Parathyroid adenoma (tissue), 2 donors: Measurements from ENCODE around the gene APLNR.

ENCODE experiments used
- H2AFZ ChIP-seq: fragments of 300-600 bp; sonication (generic); one replicate; pipeline ENCODE4 v1.7.0; 2017; ENCODE audit warnings: antibody characterized with exemption, mild to moderate bottlenecking
- H3K27ac ChIP-seq: fragments of 300-600 bp; sonication (generic); one replicate; pipeline ENCODE4 v1.7.0; 2017
- H3K27me3 ChIP-seq: fragments of 300-600 bp; sonication (generic); one replicate; pipeline ENCODE4 v1.7.0; 2017; ENCODE audit warnings: low read length; ENCODE audit not compliant: control insufficient read depth, insufficient read depth
- H3K36me3 ChIP-seq: fragments of 300-600 bp; sonication (generic); one replicate; pipeline ENCODE4 v1.7.0; 2017; ENCODE audit warnings: low read length; ENCODE audit not compliant: control insufficient read depth, insufficient read depth
- H3K4me1 ChIP-seq: fragments of 300-600 bp; sonication (generic); one replicate; pipeline ENCODE4 v1.7.0; 2017; ENCODE audit warnings: control low read depth
- H3K4me2 ChIP-seq: fragments of 300-600 bp; sonication (generic); one replicate; pipeline ENCODE4 v1.7.0; 2017; ENCODE audit warnings: low read length
- H3K4me3 ChIP-seq: fragments of 300-600 bp; sonication (generic); one replicate; pipeline ENCODE4 v1.7.0; 2017; ENCODE audit warnings: low read depth, low read length
- H3K79me2 ChIP-seq: fragments of 300-600 bp; sonication (generic); one replicate; pipeline ENCODE4 v1.7.0; 2017; ENCODE audit warnings: control low read depth
- H3K9ac ChIP-seq: fragments of 300-600 bp; sonication (generic); one replicate; pipeline ENCODE4 v1.7.0; 2017; ENCODE audit warnings: mild to moderate bottlenecking
- H3K9me3 ChIP-seq: fragments of 300-600 bp; sonication (generic); one replicate; pipeline ENCODE4 v1.7.0; 2017; ENCODE audit warnings: low read length; ENCODE audit not compliant: control insufficient read depth
- CTCF ChIP-seq: fragments of 300-600 bp; sonication (generic); IDR thresholded peaks from one replicate; pipeline ENCODE4 v1.7.0; 2017; ENCODE audit warnings: antibody characterized with exemption, mild to moderate bottlenecking
- donor health status: primary hyperparathyroidism.

The APLNR gene

GRCh38 chr11:57248780-57249383 is 11.8 kb upstream of the APLNR start:
- no peak overlapping the region for H3K4me3 ChIP-seq
- peak overlapping the region; percentile 14 for H2AFZ ChIP-seq
- no peak overlapping the region for H3K4me2 ChIP-seq
- H3K79me2 ChIP-seq: no peaks in the 10 kb centered on the region
- no peak overlapping the region for H3K27ac ChIP-seq
- TF ChIP-seq CTCF: peak; percentile 59
- no peaks in the 10 kb centered on the region for H3K9me3 ChIP-seq
- H3K27me3 ChIP-seq: no peaks in the 10 kb centered on the region
- H3K36me3 ChIP-seq: no peaks in the 10 kb centered on the region
- H3K4me1 ChIP-seq: no peaks in the 10 kb centered on the region
- H3K9ac ChIP-seq: no peak overlapping the region

DNA sequence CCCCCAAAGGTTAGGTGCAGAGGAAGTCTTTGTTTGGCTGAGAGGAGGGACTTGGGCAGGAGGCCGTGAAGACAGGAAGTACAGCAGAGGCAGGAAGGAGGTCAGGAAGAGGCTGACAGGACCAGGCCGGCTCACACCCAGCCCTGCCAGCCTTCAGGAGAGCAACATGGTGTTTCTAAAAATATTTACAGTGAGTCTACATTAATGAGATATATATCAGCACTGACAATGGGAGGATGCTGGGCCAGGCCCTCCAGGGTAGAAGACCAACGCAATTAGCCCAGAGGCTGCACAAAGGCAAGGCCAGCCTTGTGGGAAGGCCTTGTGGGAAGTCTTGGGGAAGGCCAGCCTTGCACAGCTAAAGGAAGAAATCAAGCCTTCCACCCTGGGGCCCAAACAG is 7.9 kb upstream of the APLNR start:
- Histone ChIP-seq H3K4me2 (no peak overlapping the region), H3K36me3 (no peaks in the 10 kb centered on the region), H3K9ac (no peak overlapping the region), H3K4me1 (no peaks in the 10 kb centered on the region), H3K4me3 (no peak overlapping the region), H3K27me3 (no peaks in the 10 kb centered on the region), H3K27ac (no peak overlapping the region), H2AFZ (no peak overlapping the region), H3K79me2 (no peaks in the 10 kb centered on the region), H3K9me3 (no peaks in the 10 kb centered on the region)
- TF ChIP-seq CTCF: no peak

- Histone ChIP-seq H3K4me2 (no peak overlapping the region), H3K79me2 (no peaks in the 10 kb centered on the region), H3K9ac (no peak overlapping the region), H2AFZ (no peak overlapping the region), H3K4me3 (no peak overlapping the region), H3K4me1 (no peaks in the 10 kb centered on the region), H3K9me3 (no peaks in the 10 kb centered on the region), H3K36me3 (no peaks in the 10 kb centered on the region), H3K27me3 (no peaks in the 10 kb centered on the region), H3K27ac (no peak overlapping the region)
- TF ChIP-seq CTCF: no peak
These were observed 4.4 kb upstream of the APLNR start for GRCh38 chr11:57241353-57241972.

- Histone ChIP-seq H3K79me2 (no peaks in the 10 kb centered on the region), H3K36me3 (no peaks in the 10 kb centered on the region), H3K27me3 (no peaks in the 10 kb centered on the region), H3K4me2 (no peak overlapping the region), H3K4me1 (no peaks in the 10 kb centered on the region), H3K9ac (no peak overlapping the region), H3K9me3 (no peaks in the 10 kb centered on the region), H2AFZ (no peak overlapping the region), H3K27ac (no peak overlapping the region), H3K4me3 (no peak overlapping the region)
- no peak for TF ChIP-seq CTCF
These were observed 3.7 kb upstream of the APLNR start for GRCh38 chr11:57240757-57241156.

DNA sequence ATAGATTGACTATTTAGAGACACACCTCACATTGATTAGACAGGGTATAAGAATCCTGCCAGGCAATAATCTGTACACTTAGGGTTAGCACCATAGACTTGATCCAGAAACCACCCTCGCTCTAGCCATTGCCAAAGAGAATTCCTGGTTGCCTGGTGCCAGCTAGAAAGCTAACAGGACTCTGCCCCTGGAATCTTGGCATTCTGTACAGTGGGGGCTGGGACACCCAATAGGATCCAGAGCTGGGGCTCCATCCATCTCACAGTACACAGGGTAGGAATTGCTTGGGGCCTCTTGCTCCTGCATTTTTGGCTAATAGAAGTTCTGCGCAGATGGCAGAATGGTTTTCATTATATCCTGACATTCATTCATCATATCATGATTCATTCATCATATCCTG is 3.0 kb upstream of the APLNR start:
- Histone ChIP-seq H3K27me3 (no peaks in the 10 kb centered on the region), H3K36me3 (no peaks in the 10 kb centered on the region), H2AFZ (no peak overlapping the region), H3K9ac (no peak overlapping the region), H3K4me2 (no peak overlapping the region), H3K4me1 (no peaks in the 10 kb centered on the region), H3K27ac (no peak overlapping the region), H3K79me2 (no peaks in the 10 kb centered on the region), H3K4me3 (no peak overlapping the region), H3K9me3 (no peaks in the 10 kb centered on the region)
- no peak for TF ChIP-seq CTCF
